ENCODE data around the gene HAUS7.

HAUS7 gene

GRCh38 chrX:153478746-153479145 is 8.4 kb upstream of the HAUS7 start:
- Histone ChIP-seq H3K4me3 (ENCODE audit: insufficient read depth, low read depth, low read length, poor library complexity, severe bottlenecking) (no peak overlapping the region), H3K4me1 (ENCODE audit: control insufficient read depth, insufficient read depth, low read length, poor library complexity, severe bottlenecking) (no peaks in the 10 kb centered on the region), H3K27me3 (replicated peaks; ENCODE audit: control insufficient read depth, insufficient read depth, low read length, poor library complexity, severe bottlenecking) (no peaks in the 10 kb centered on the region), H3K36me3 (ENCODE audit: control insufficient read depth, insufficient read depth, low read length) (no peaks in the 10 kb centered on the region), H3K9me3 (ENCODE audit: control insufficient read depth, low read length) (no peaks in the 10 kb centered on the region), H3K27ac (ENCODE audit: insufficient read depth, low read length, poor library complexity, severe bottlenecking) (no peak overlapping the region)
- no peak for DNase-seq

- Histone ChIP-seq H3K4me1 (ENCODE audit: control insufficient read depth, insufficient read depth, low read length, poor library complexity, severe bottlenecking) (no peaks in the 10 kb centered on the region), H3K27me3 (replicated peaks; ENCODE audit: control insufficient read depth, insufficient read depth, low read length, poor library complexity, severe bottlenecking) (no peaks in the 10 kb centered on the region), H3K4me3 (ENCODE audit: insufficient read depth, low read depth, low read length, poor library complexity, severe bottlenecking) (no peak overlapping the region), H3K27ac (ENCODE audit: insufficient read depth, low read length, poor library complexity, severe bottlenecking) (no peak overlapping the region), H3K36me3 (ENCODE audit: control insufficient read depth, insufficient read depth, low read length) (no peaks in the 10 kb centered on the region), H3K9me3 (ENCODE audit: control insufficient read depth, low read length) (no peaks in the 10 kb centered on the region)
- DNase-seq: no peak
Observed at GRCh38 chrX:153477901-153478300, 7.5 kb upstream of the HAUS7 start.

GRCh38 chrX:153477364-153477857 is 7.0 kb upstream of the HAUS7 start:
- Histone ChIP-seq H3K4me1 (ENCODE audit: control insufficient read depth, insufficient read depth, low read length, poor library complexity, severe bottlenecking) (no peaks in the 10 kb centered on the region), H3K27me3 (replicated peaks; ENCODE audit: control insufficient read depth, insufficient read depth, low read length, poor library complexity, severe bottlenecking) (no peaks in the 10 kb centered on the region), H3K36me3 (ENCODE audit: control insufficient read depth, insufficient read depth, low read length) (no peaks in the 10 kb centered on the region), H3K4me3 (ENCODE audit: insufficient read depth, low read depth, low read length, poor library complexity, severe bottlenecking) (no peak overlapping the region), H3K27ac (ENCODE audit: insufficient read depth, low read length, poor library complexity, severe bottlenecking) (no peak overlapping the region), H3K9me3 (ENCODE audit: control insufficient read depth, low read length) (no peaks in the 10 kb centered on the region)
- DNase-seq: no peak

GRCh38 chrX:153476666-153477363 is 6.4 kb upstream of the HAUS7 start:
- H3K4me1 ChIP-seq (ENCODE audit: control insufficient read depth, insufficient read depth, low read length, poor library complexity, severe bottlenecking): no peaks in the 10 kb centered on the region
- H3K36me3 ChIP-seq (ENCODE audit: control insufficient read depth, insufficient read depth, low read length): no peaks in the 10 kb centered on the region
- no peaks in the 10 kb centered on the region for H3K9me3 ChIP-seq (ENCODE audit: control insufficient read depth, low read length)
- no peak overlapping the region for H3K27ac ChIP-seq (ENCODE audit: insufficient read depth, low read length, poor library complexity, severe bottlenecking)
- no peak for DNase-seq
- H3K27me3 ChIP-seq (replicated peaks; ENCODE audit: control insufficient read depth, insufficient read depth, low read length, poor library complexity, severe bottlenecking): no peaks in the 10 kb centered on the region
- no peak overlapping the region for H3K4me3 ChIP-seq (ENCODE audit: insufficient read depth, low read depth, low read length, poor library complexity, severe bottlenecking)

GRCh38 chrX:153475751-153476281 is 5.4 kb upstream of the HAUS7 start:
- Histone ChIP-seq H3K36me3 (ENCODE audit: control insufficient read depth, insufficient read depth, low read length) (no peaks in the 10 kb centered on the region), H3K4me1 (ENCODE audit: control insufficient read depth, insufficient read depth, low read length, poor library complexity, severe bottlenecking) (no peaks in the 10 kb centered on the region), H3K27me3 (replicated peaks; ENCODE audit: control insufficient read depth, insufficient read depth, low read length, poor library complexity, severe bottlenecking) (no peaks in the 10 kb centered on the region), H3K4me3 (ENCODE audit: insufficient read depth, low read depth, low read length, poor library complexity, severe bottlenecking) (no peak overlapping the region), H3K27ac (ENCODE audit: insufficient read depth, low read length, poor library complexity, severe bottlenecking) (no peak overlapping the region), H3K9me3 (ENCODE audit: control insufficient read depth, low read length) (no peaks in the 10 kb centered on the region)
- DNase-seq: no peak

GRCh38 chrX:153475271-153475670 is 4.9 kb upstream of the HAUS7 start:
- Histone ChIP-seq H3K36me3 (ENCODE audit: control insufficient read depth, insufficient read depth, low read length) (no peaks in the 10 kb centered on the region), H3K4me1 (ENCODE audit: control insufficient read depth, insufficient read depth, low read length, poor library complexity, severe bottlenecking) (no peaks in the 10 kb centered on the region), H3K27me3 (replicated peaks; ENCODE audit: control insufficient read depth, insufficient read depth, low read length, poor library complexity, severe bottlenecking) (no peaks in the 10 kb centered on the region), H3K27ac (ENCODE audit: insufficient read depth, low read length, poor library complexity, severe bottlenecking) (no peak overlapping the region), H3K9me3 (ENCODE audit: control insufficient read depth, low read length) (no peaks in the 10 kb centered on the region), H3K4me3 (ENCODE audit: insufficient read depth, low read depth, low read length, poor library complexity, severe bottlenecking) (peak overlapping the region; percentile 22)
- no peak for DNase-seq

- peak; percentile 34 to 41 (median 37) for DNase-seq
- Histone ChIP-seq H3K27me3 (replicated peaks; ENCODE audit: control insufficient read depth, insufficient read depth, low read length, poor library complexity, severe bottlenecking) (no peaks in the 10 kb centered on the region), H3K4me1 (ENCODE audit: control insufficient read depth, insufficient read depth, low read length, poor library complexity, severe bottlenecking) (peaks cover 3% of the 10 kb centered on the region), H3K36me3 (ENCODE audit: control insufficient read depth, insufficient read depth, low read length) (no peaks in the 10 kb centered on the region), H3K9me3 (ENCODE audit: control insufficient read depth, low read length) (no peaks in the 10 kb centered on the region), H3K27ac (ENCODE audit: insufficient read depth, low read length, poor library complexity, severe bottlenecking) (peak overlapping the region; percentile 25), H3K4me3 (ENCODE audit: insufficient read depth, low read depth, low read length, poor library complexity, severe bottlenecking) (peak overlapping the region; percentile 22)
Observed at GRCh38 chrX:153474718-153475117, 4.3 kb upstream of the HAUS7 start.

GRCh38 chrX:153474266-153474665 is 3.9 kb upstream of the HAUS7 start:
- no peaks in the 10 kb centered on the region for H3K27me3 ChIP-seq (replicated peaks; ENCODE audit: control insufficient read depth, insufficient read depth, low read length, poor library complexity, severe bottlenecking)
- H3K4me3 ChIP-seq (ENCODE audit: insufficient read depth, low read depth, low read length, poor library complexity, severe bottlenecking): no peak overlapping the region
- H3K36me3 ChIP-seq (ENCODE audit: control insufficient read depth, insufficient read depth, low read length): no peaks in the 10 kb centered on the region
- H3K9me3 ChIP-seq (ENCODE audit: control insufficient read depth, low read length): no peaks in the 10 kb centered on the region
- no peak for DNase-seq
- peaks cover 5% of the 10 kb centered on the region for H3K4me1 ChIP-seq (ENCODE audit: control insufficient read depth, insufficient read depth, low read length, poor library complexity, severe bottlenecking)
- H3K27ac ChIP-seq (ENCODE audit: insufficient read depth, low read length, poor library complexity, severe bottlenecking): no peak overlapping the region

GRCh38 chrX:153473126-153473525 is 2.8 kb upstream of the HAUS7 start:
- no peak for DNase-seq
- no peaks in the 10 kb centered on the region for H3K27me3 ChIP-seq (replicated peaks; ENCODE audit: control insufficient read depth, insufficient read depth, low read length, poor library complexity, severe bottlenecking)
- H3K9me3 ChIP-seq (ENCODE audit: control insufficient read depth, low read length): no peaks in the 10 kb centered on the region
- no peak overlapping the region for H3K27ac ChIP-seq (ENCODE audit: insufficient read depth, low read length, poor library complexity, severe bottlenecking)
- no peaks in the 10 kb centered on the region for H3K36me3 ChIP-seq (ENCODE audit: control insufficient read depth, insufficient read depth, low read length)
- H3K4me1 ChIP-seq (ENCODE audit: control insufficient read depth, insufficient read depth, low read length, poor library complexity, severe bottlenecking): peaks cover 5% of the 10 kb centered on the region
- H3K4me3 ChIP-seq (ENCODE audit: insufficient read depth, low read depth, low read length, poor library complexity, severe bottlenecking): no peak overlapping the region

GRCh38 chrX:153471663-153472280 is 1.4 kb upstream of the HAUS7 start:
- H3K27ac ChIP-seq (ENCODE audit: insufficient read depth, low read length, poor library complexity, severe bottlenecking): no peak overlapping the region
- no peaks in the 10 kb centered on the region for H3K9me3 ChIP-seq (ENCODE audit: control insufficient read depth, low read length)
- peaks cover 5% of the 10 kb centered on the region for H3K4me1 ChIP-seq (ENCODE audit: control insufficient read depth, insufficient read depth, low read length, poor library complexity, severe bottlenecking)
- DNase-seq: no peak
- no peak overlapping the region for H3K4me3 ChIP-seq (ENCODE audit: insufficient read depth, low read depth, low read length, poor library complexity, severe bottlenecking)
- no peaks in the 10 kb centered on the region for H3K27me3 ChIP-seq (replicated peaks; ENCODE audit: control insufficient read depth, insufficient read depth, low read length, poor library complexity, severe bottlenecking)
- H3K36me3 ChIP-seq (ENCODE audit: control insufficient read depth, insufficient read depth, low read length): no peaks in the 10 kb centered on the region
